ENCODE results near the gene ELK4. TPM values are rescaled to one million over a fixed set of nuclear protein-coding genes. Genes with fewer than 3 reads are reported as not detected.

Gene ELK4
- total and polyA plus RNA-seq, 2 of the 4 experiments (the other 2 are of a cell fraction): 4.6 to 11.3 TPM

DNA sequence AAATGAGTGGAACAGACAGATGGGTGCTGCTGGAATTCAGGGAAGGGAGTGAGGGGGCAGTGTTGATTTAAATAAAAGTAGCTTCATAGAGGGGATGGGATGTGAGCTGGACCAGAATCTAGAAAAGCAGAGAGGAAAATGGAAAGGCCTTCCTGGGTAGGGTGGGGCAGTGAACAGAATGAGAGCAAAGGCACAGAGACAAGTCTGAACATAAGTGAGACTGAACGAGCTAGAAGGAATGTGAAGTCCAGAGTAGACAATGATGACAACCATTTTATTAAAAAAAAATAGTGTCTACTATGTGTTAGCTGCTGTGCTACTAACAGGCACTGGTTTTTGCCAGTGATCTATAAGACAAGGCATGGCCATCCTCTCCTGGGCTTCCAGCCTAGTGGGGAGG, 36.0 kb downstream of the ELK4 start:
- H3K9ac ChIP-seq (ENCODE audit: low read depth, low read length): no peak overlapping the region
- H2BK5ac ChIP-seq (ENCODE audit: low read depth, low read length, poor library complexity, severe bottlenecking): no peak overlapping the region
- no peak overlapping the region for H2BK120ac ChIP-seq (ENCODE audit: low read depth, low read length)
- H3K9me1 ChIP-seq (ENCODE audit: insufficient read depth, low read length): peaks cover 31% of the 10 kb centered on the region
- intact Hi-C loops (cut with micrococcal nuclease) (loop anchor here (10.0 kb wide), 1 partner anchor 379 kb away; no protein-coding TSS in a partner anchor), in situ Hi-C loops (cut with MboI; ENCODE audit: low sequenced_read_pairs) (no loop called here), dilution Hi-C loops (cut with HindIII; ENCODE audit: low sequenced_read_pairs, unreplicated experiment) (no loop called here)
- no peak overlapping the region for H2BK15ac ChIP-seq (ENCODE audit: low read depth, low read length)
- no peaks in the 10 kb centered on the region for H3K27me3 ChIP-seq (ENCODE audit: control insufficient read depth, insufficient read depth, low read length)
- H3K36me3 ChIP-seq (ENCODE audit: control insufficient read depth, insufficient read depth, low read length): no peaks in the 10 kb centered on the region
- no peak overlapping the region for H3K4me2 ChIP-seq (ENCODE audit: low read depth, low read length)
- H3K79me1 ChIP-seq (ENCODE audit: low read depth in 1 of 2, low read length in 2 of 2): peaks cover 0 to 22% of the 10 kb centered on the region in 2 experiments; a peak in 2 of 4 replicates
- ChIA-PET CTCF (no interaction called here), POLR2A (ENCODE audit: unreplicated experiment) (no interaction called here)
- DNase-seq (no peak), ATAC-seq (ENCODE audit: low read depth) (no peak)
- H3K4me3 ChIP-seq (ENCODE audit: insufficient read depth, low read depth, low read length): no peak overlapping the region
- 0 out of 2 replicates have a peak, but pooled peaks cover 2% of the 10 kb centered on the region for H4K20me1 ChIP-seq (ENCODE audit: insufficient read depth, low read length)
- H3K27ac ChIP-seq (ENCODE audit: insufficient read depth, low read length): no peak overlapping the region
- H2AK5ac ChIP-seq (ENCODE audit: low read depth, low read length): peak overlapping the region; percentile 35; the same call in 1 of the 2 replicates
- peaks cover 20% of the 10 kb centered on the region for H3K4me1 ChIP-seq (ENCODE audit: control insufficient read depth, insufficient read depth, low read length)
- H2AFZ ChIP-seq (replicated peaks; ENCODE audit: low read length, poor library complexity): no peak overlapping the region
- H4K91ac ChIP-seq (ENCODE audit: insufficient read depth, low read depth, low read length): no peak overlapping the region
- BruUV-seq (replicated peaks): no TSS peak
- no peak overlapping the region for H3K4ac ChIP-seq (ENCODE audit: low read depth, low read length)
- no peaks in the 10 kb centered on the region for H3K9me3 ChIP-seq (ENCODE audit: control insufficient read depth, insufficient read depth, low read length)
- no peak overlapping the region for H4K8ac ChIP-seq (ENCODE audit: low read depth in 2 of 2, low read length in 2 of 2)
- H3K56ac ChIP-seq (ENCODE audit: extremely low read depth, insufficient read depth, low read length): no peak overlapping the region
- no peak overlapping the region for H2BK20ac ChIP-seq (ENCODE audit: low read depth, low read length)
- no peak overlapping the region for H2AK9ac ChIP-seq (replicated peaks; ENCODE audit: low read depth, low read length, poor library complexity)
- no peak overlapping the region for H4K5ac ChIP-seq (ENCODE audit: low read depth, low read length)
- TF ChIP-seq SMC3 (IDR thresholded peaks at IDR 0.05; ENCODE audit: low read depth, low read length) (no peak), BHLHE40 (IDR thresholded peaks at IDR 0.05; ENCODE audit: low read depth, low read length) (no peak), RAD21 (IDR thresholded peaks at IDR 0.05; ENCODE audit: low read length) (no peak), POLR2A (IDR thresholded peaks at IDR 0.05; ENCODE audit: low read depth, low read length) (no peak), CEBPB (IDR thresholded peaks at IDR 0.05; ENCODE audit: low read depth, low read length) (no peak), CTCF (conservative IDR thresholded peaks at IDR 0.05; ENCODE audit: low read depth, low read length) (no peak), MXI1 (IDR thresholded peaks at IDR 0.05; ENCODE audit: borderline replicate concordance, low read depth, low read length) (no peak), ELK1 (IDR thresholded peaks at IDR 0.05; ENCODE audit: borderline replicate concordance, low read depth, low read length) (no peak)
- no peak overlapping the region for H3K14ac ChIP-seq (replicated peaks; ENCODE audit: low read depth, low read length)
- no peak overlapping the region for H3K23ac ChIP-seq (ENCODE audit: low read depth, low read length)
- WGBS, 2 experiments (ENCODE audit: extremely low coverage in 2 of 2, insufficient read length in 1 of 2): no CpG with 5 or more reads among the region's 1 CpG
- H3K18ac ChIP-seq (ENCODE audit: low read depth, low read length): no peak overlapping the region
